H9 (cell line): ENCODE results near the gene PFDN4. TPM values are rescaled to one million over a fixed set of nuclear protein-coding genes. Genes with fewer than 3 reads are reported as not detected.

Experiments
- DNase-seq: peaks from one replicate; pipeline ENCODE4 v3.0.0-alpha.2; 2017
- H2AFZ ChIP-seq: one replicate; pipeline ENCODE4 v1.6.1; 2013; ENCODE audit warnings: mild to moderate bottlenecking, low read length, control low read depth, moderate library complexity
- H2AK5ac ChIP-seq: 2 replicates; pipeline ENCODE4 v1.6.1; 2013; ENCODE audit warnings: low read length, control low read depth, mixed read lengths; ENCODE audit not compliant: insufficient read length
- H2BK120ac ChIP-seq: one replicate; pipeline ENCODE4 v1.6.1; 2013; ENCODE audit warnings: low read depth, mild to moderate bottlenecking, low read length, control low read depth, inconsistent platforms; ENCODE audit not compliant: poor library complexity, severe bottlenecking
- H2BK12ac ChIP-seq: 2 replicates; pipeline ENCODE4 v1.6.1; 2013; ENCODE audit warnings: low read length, control low read depth, mixed read lengths, low read depth; ENCODE audit not compliant: insufficient read length
- H2BK15ac ChIP-seq: 2 replicates; pipeline ENCODE4 v1.6.1; 2013; ENCODE audit warnings: low read depth, low read length, control low read depth
- H2BK20ac ChIP-seq: one replicate; pipeline ENCODE4 v1.6.1; 2013; ENCODE audit warnings: low read depth, mild to moderate bottlenecking, low read length, control low read depth, inconsistent platforms; ENCODE audit not compliant: poor library complexity, severe bottlenecking
- H2BK5ac ChIP-seq: 2 replicates; pipeline ENCODE4 v1.6.1; 2013; ENCODE audit warnings: low read length, control low read depth, mixed read lengths; ENCODE audit not compliant: insufficient read length
- H3K14ac ChIP-seq: 2 replicates; pipeline ENCODE4 v1.6.1; 2013; ENCODE audit warnings: low read length, control low read depth; ENCODE audit not compliant: insufficient read depth
- H3K18ac ChIP-seq: 2 replicates; pipeline ENCODE4 v1.6.1; 2013; ENCODE audit warnings: low read depth, mild to moderate bottlenecking, mixed read lengths, low read length, control low read depth; ENCODE audit not compliant: insufficient read length
- H3K23ac ChIP-seq: 2 replicates; pipeline ENCODE4 v1.6.1; 2013; ENCODE audit warnings: low read length, control low read depth, mixed read lengths, low read depth; ENCODE audit not compliant: insufficient read length
- H3K23me2 ChIP-seq: 2 replicates; pipeline ENCODE4 v1.6.1; 2013; ENCODE audit warnings: low read depth, mild to moderate bottlenecking, mixed read lengths, low read length, control low read depth; ENCODE audit not compliant: insufficient read length, poor library complexity, severe bottlenecking
- H3K27ac ChIP-seq: 2 replicates; pipeline ENCODE4 v1.5.1; 2013; ENCODE audit warnings: low read length, control low read depth, mixed read lengths, low read depth; ENCODE audit not compliant: insufficient read length
- H3K27me3 ChIP-seq: 2 replicates; pipeline ENCODE4 v1.6.1; 2013; ENCODE audit warnings: low read length, control low read depth, inconsistent platforms; ENCODE audit not compliant: insufficient read depth
- H3K4ac ChIP-seq: 2 replicates; pipeline ENCODE4 v1.6.1; 2013; ENCODE audit warnings: low read depth, mild to moderate bottlenecking, control low read depth, inconsistent platforms, low read length, moderate library complexity
- H3K4me1 ChIP-seq: 2 replicates; pipeline ENCODE4 v1.6.1; 2013; ENCODE audit warnings: low read length, control low read depth, inconsistent platforms; ENCODE audit not compliant: insufficient read depth
- H3K4me2 ChIP-seq: 2 replicates; pipeline ENCODE4 v1.6.1; 2013; ENCODE audit warnings: low read length, control low read depth, mixed read lengths; ENCODE audit not compliant: insufficient read length, insufficient read depth
- H3K56ac ChIP-seq: 2 replicates; pipeline ENCODE4 v1.6.1; 2013; ENCODE audit warnings: low read depth, mild to moderate bottlenecking, mixed read lengths, low read length, control low read depth; ENCODE audit not compliant: insufficient read length
- H3K79me1 ChIP-seq: 2 replicates; pipeline ENCODE4 v1.6.1; 2013; ENCODE audit warnings: low read depth, mild to moderate bottlenecking, moderate library complexity, low read length, control low read depth, inconsistent platforms; ENCODE audit not compliant: insufficient read depth, poor library complexity, severe bottlenecking
- H3K79me2 ChIP-seq: 2 replicates; pipeline ENCODE4 v1.6.1; 2013; ENCODE audit warnings: low read length, control low read depth, inconsistent platforms; ENCODE audit not compliant: insufficient read depth
- H3K9ac ChIP-seq: 2 replicates; pipeline ENCODE4 v1.6.1; 2013; ENCODE audit warnings: low read length, control low read depth, mixed read lengths; ENCODE audit not compliant: insufficient read length; ENCODE audit errors: extremely low read depth
- H3K9me3 ChIP-seq: one replicate; pipeline ENCODE4 v1.6.1; 2013; ENCODE audit warnings: low read depth, low read length, inconsistent platforms; ENCODE audit not compliant: control insufficient read depth
- H3T11ph ChIP-seq: one replicate; pipeline ENCODE4 v1.6.1; 2013; ENCODE audit warnings: mild to moderate bottlenecking, low read length, control low read depth, inconsistent platforms
- H4K20me1 ChIP-seq: one replicate; pipeline ENCODE4 v1.6.1; 2013; ENCODE audit not compliant: control insufficient read depth, insufficient read length, insufficient read depth
- H4K5ac ChIP-seq: 2 replicates; pipeline ENCODE4 v1.6.1; 2013; ENCODE audit warnings: low read depth, mild to moderate bottlenecking, mixed read lengths, low read length, control low read depth; ENCODE audit not compliant: insufficient read length
- H4K8ac ChIP-seq: replicated peaks from 2 replicates; pipeline ENCODE4 v1.6.1; 2013; ENCODE audit warnings: low read length, control low read depth, mixed read lengths, low read depth; ENCODE audit not compliant: insufficient read length
- H4K91ac ChIP-seq: 2 replicates; pipeline ENCODE4 v1.6.1; 2013; ENCODE audit warnings: low read depth, mild to moderate bottlenecking, moderate library complexity, mixed read lengths, low read length, control low read depth; ENCODE audit not compliant: insufficient read length
- H3K27ac Mint-ChIP-seq, 3 experiments: 2 replicates in 2 of 3; 3 replicates in 1 of 3; pipeline ENCODE4 v1.8.0; 2020 to 2021; ENCODE audit warnings: mixed read lengths in 3 of 3, mild to moderate bottlenecking in 1 of 3, moderate library complexity in 1 of 3
- H3K27me3 Mint-ChIP-seq: 2 replicates; pipeline ENCODE4 v1.8.0; 2021; ENCODE audit warnings: low read depth, mild to moderate bottlenecking, moderate library complexity, mixed read lengths
- H3K36me3 Mint-ChIP-seq, 3 experiments: 2 replicates in 2 of 3; 3 replicates in 1 of 3; pipeline ENCODE4 v1.8.0; 2020 to 2021; ENCODE audit warnings: low read depth in 3 of 3, mixed read lengths in 3 of 3; ENCODE audit not compliant: insufficient read depth in 1 of 3
- H3K4me1 Mint-ChIP-seq, 2 experiments: 2 replicates each; pipeline ENCODE4 v1.8.0; 2020; ENCODE audit warnings: mixed read lengths in 2 of 2
- H3K4me3 Mint-ChIP-seq, 2 experiments: 2 replicates in 1 of 2; 3 replicates in 1 of 2; pipeline ENCODE4 v1.8.0; 2020 to 2021; ENCODE audit warnings: mild to moderate bottlenecking in 2 of 2, mixed read lengths in 2 of 2, moderate library complexity in 1 of 2
- H3K9me3 Mint-ChIP-seq, 2 experiments: 2 replicates in 1 of 2; 3 replicates in 1 of 2; pipeline ENCODE4 v1.8.0; 2020; ENCODE audit warnings: mild to moderate bottlenecking in 2 of 2, mixed read lengths in 2 of 2, moderate library complexity in 1 of 2
- WGBS: extraction: QIAGEN DNeasy Blood & Tissue Kit; methylation state at CpG from one replicate; pipeline ENCODE4 v1.1.7; 2013; ENCODE audit warnings: missing lambda C conversion rate, low lambda C conversion rate, mixed read lengths; ENCODE audit not compliant: insufficient read length; ENCODE audit errors: extremely low coverage; 5-methylcytosine and 5-hydroxymethylcytosine counted together
- total RNA-seq: library from RNA; stranded (reverse); gene quantifications from 2 replicates; pipeline ENCODE4 v1.2.1, GENCODE V29; 2021
- TF ChIP-seq, protein P1 (sequence below): fragments of 200-600 bp; sonication (generic); conservative IDR thresholded peaks from 3 replicates; pipeline ENCODE4 v1.8.0; 2021; ENCODE audit warnings: antibody characterized with exemption, mild to moderate bottlenecking

The PFDN4 gene
- total RNA-seq, 1 experiment from 2014 or later, result 73.6 TPM

DNA sequence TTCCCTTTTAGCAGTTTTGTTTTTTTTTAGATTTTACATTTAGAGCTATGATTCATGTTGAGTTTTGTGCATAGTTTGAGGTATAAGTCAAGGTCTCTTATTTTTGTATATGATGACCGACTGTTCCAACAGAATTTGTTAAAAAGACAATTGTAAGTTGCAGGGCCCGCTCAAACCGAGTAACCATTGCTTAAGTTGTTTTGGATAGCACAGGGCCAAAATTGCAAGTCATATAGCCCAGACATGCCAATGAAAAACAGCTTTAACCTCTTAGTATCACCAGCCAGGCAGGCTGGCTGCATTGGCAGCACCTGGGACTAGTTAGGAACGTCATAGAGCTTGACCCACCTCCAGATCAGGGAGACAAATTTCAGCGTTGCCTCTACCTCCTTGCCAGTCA is 47.3 kb downstream of the PFDN4 start:
- Histone ChIP-seq H3K9me3 (no peaks in the 10 kb centered on the region), H3T11ph (no peak overlapping the region), H3K56ac (no peak overlapping the region), H3K4me1 (no peaks in the 10 kb centered on the region), H3K27ac (no peak overlapping the region), H2BK15ac (no peak overlapping the region), H3K14ac (no peak overlapping the region), H4K91ac (no peak overlapping the region), H2BK5ac (no peak overlapping the region), H3K18ac (no peak overlapping the region), H2BK12ac (no peak overlapping the region), H4K5ac (no peak overlapping the region), H3K23ac (no peak overlapping the region), H3K9ac (no peak overlapping the region), H3K4me2 (no peak overlapping the region), H3K79me2 (no peaks in the 10 kb centered on the region), H3K23me2 (no peaks in the 10 kb centered on the region), H3K27me3 (no peaks in the 10 kb centered on the region), H2AFZ (no peak overlapping the region), H2AK5ac (no peak overlapping the region), H4K8ac (no peak overlapping the region), H2BK120ac (no peak overlapping the region), H2BK20ac (no peak overlapping the region), H3K79me1 (no peaks in the 10 kb centered on the region), H3K4ac (no peak overlapping the region), H4K20me1 (no peaks in the 10 kb centered on the region)
- peak overlapping the region in 1 of 3 experiments; percentile 79; a peak in 1 of 7 replicates for H3K27ac Mint-ChIP-seq
- TF ChIP-seq, protein P1, sequence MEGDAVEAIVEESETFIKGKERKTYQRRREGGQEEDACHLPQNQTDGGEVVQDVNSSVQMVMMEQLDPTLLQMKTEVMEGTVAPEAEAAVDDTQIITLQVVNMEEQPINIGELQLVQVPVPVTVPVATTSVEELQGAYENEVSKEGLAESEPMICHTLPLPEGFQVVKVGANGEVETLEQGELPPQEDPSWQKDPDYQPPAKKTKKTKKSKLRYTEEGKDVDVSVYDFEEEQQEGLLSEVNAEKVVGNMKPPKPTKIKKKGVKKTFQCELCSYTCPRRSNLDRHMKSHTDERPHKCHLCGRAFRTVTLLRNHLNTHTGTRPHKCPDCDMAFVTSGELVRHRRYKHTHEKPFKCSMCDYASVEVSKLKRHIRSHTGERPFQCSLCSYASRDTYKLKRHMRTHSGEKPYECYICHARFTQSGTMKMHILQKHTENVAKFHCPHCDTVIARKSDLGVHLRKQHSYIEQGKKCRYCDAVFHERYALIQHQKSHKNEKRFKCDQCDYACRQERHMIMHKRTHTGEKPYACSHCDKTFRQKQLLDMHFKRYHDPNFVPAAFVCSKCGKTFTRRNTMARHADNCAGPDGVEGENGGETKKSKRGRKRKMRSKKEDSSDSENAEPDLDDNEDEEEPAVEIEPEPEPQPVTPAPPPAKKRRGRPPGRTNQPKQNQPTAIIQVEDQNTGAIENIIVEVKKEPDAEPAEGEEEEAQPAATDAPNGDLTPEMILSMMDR, result no peak
- H3K9me3 Mint-ChIP-seq, result peaks cover 5 to 6% of the 10 kb centered on the region in 2 experiments; a peak in 4 of 5 replicates
- DNase-seq, result no peak
- H3K36me3 Mint-ChIP-seq, result peaks cover 2 to 5% (median 2%) of the 10 kb centered on the region in 3 experiments; a peak in 2 of 7 replicates
- no peaks in the 10 kb centered on the region for H3K27me3 Mint-ChIP-seq
- peaks cover 6 to 12% of the 10 kb centered on the region in 2 experiments for H3K4me1 Mint-ChIP-seq
- no CpG with 5 or more reads among the region's 5 CpGs for whole genome bisulfite sequencing
- H3K4me3 Mint-ChIP-seq, result no peak overlapping the region
